ENCODE data around the gene MEIS1.

DNA sequence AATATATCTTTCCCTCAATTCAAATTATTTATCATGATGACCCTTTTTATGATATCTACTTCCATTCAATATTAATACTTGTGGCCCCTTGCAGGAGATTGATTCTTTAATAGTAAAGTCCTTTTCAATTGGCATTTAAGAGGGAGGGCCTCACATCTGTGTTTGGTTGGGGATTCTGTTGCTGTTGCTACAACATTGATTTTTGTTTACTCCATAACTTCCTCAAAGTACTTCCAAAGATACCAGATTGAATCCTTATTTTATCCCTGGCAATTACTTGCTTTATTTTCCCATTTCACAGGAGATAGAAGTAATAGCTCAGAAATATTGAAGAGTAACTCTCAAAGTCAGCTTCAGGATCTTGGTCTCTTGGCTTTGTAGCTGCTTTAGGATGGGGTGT is 32.8 kb downstream of the MEIS1 start:
- TF ChIP-seq, protein P1, sequence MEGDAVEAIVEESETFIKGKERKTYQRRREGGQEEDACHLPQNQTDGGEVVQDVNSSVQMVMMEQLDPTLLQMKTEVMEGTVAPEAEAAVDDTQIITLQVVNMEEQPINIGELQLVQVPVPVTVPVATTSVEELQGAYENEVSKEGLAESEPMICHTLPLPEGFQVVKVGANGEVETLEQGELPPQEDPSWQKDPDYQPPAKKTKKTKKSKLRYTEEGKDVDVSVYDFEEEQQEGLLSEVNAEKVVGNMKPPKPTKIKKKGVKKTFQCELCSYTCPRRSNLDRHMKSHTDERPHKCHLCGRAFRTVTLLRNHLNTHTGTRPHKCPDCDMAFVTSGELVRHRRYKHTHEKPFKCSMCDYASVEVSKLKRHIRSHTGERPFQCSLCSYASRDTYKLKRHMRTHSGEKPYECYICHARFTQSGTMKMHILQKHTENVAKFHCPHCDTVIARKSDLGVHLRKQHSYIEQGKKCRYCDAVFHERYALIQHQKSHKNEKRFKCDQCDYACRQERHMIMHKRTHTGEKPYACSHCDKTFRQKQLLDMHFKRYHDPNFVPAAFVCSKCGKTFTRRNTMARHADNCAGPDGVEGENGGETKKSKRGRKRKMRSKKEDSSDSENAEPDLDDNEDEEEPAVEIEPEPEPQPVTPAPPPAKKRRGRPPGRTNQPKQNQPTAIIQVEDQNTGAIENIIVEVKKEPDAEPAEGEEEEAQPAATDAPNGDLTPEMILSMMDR (IDR thresholded peaks at IDR 0.05), result no peak
- TF ChIP-seq POLR2A (IDR thresholded peaks at IDR 0.05), result no peak
